HG03354 (cell line): Measurements from ENCODE around the gene USP6NL.

ENCODE experiments used
- ATAC-seq: cut with Tn5 transposase; IDR thresholded peaks from one replicate; pipeline ENCODE4 v1.9.1; 2021; ENCODE audit warnings: mild to moderate bottlenecking; ENCODE audit not compliant: unreplicated experiment, poor library complexity, severe bottlenecking

The USP6NL gene

DNA sequence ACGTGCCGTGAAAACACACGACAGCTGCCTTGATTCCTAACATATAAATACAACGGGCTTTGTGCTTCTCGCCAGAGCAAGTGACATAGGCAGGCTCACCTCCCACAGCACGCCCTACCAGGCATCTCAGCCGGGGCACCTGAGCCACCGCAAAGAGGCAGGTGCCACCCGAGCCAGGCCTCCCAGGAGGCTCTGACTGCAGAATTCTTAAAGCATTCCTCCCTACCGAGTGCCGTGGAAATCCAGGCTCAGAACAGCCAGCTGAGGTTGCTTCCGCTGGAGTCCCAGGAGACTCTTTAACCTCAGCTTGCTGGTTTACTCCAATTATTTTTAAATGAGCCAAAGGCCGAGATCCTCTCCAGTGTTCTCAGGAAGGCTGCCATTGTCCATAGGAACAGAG, 206.5 kb downstream of the USP6NL start:
- no peak for ATAC-seq
